GM18907 (cell line): ENCODE data around the gene SMIM24.

Experiments used
- ATAC-seq: cut with Tn5 transposase; IDR thresholded peaks from one replicate; pipeline ENCODE4 v1.9.1; 2021; ENCODE audit warnings: mild to moderate bottlenecking, moderate library complexity; ENCODE audit not compliant: unreplicated experiment

The SMIM24 gene

GRCh38 chr19:3499738-3500428, 19.6 kb upstream of the SMIM24 start:
- ATAC-seq = peak; percentile 2

- ATAC-seq = no peak
Measured at GRCh38 chr19:3497757-3498520, 17.6 kb upstream of the SMIM24 start.

- no peak for ATAC-seq
Measured at GRCh38 chr19:3496392-3497273, 16.3 kb upstream of the SMIM24 start.

- ATAC-seq = no peak
Measured at GRCh38 chr19:3494559-3494958, 14.2 kb upstream of the SMIM24 start.

- ATAC-seq = no peak
Measured at GRCh38 chr19:3494051-3494450, 13.7 kb upstream of the SMIM24 start.

GRCh38 chr19:3493651-3494050, 13.3 kb upstream of the SMIM24 start:
- no peak for ATAC-seq

- no peak for ATAC-seq
Measured at GRCh38 chr19:3492919-3493318, 12.6 kb upstream of the SMIM24 start.

GRCh38 chr19:3492131-3492839, 12.0 kb upstream of the SMIM24 start:
- no peak for ATAC-seq

GRCh38 chr19:3491396-3492119, 11.2 kb upstream of the SMIM24 start:
- no peak for ATAC-seq

- ATAC-seq = no peak
Measured at GRCh38 chr19:3483226-3483628, 2.9 kb upstream of the SMIM24 start, which contains the start of gene SMIM44. SMIM44 (minus strand) TSS chr19:3483441; CDS start chr19:3483403, 38 bp downstream.

- no peak for ATAC-seq
Measured at GRCh38 chr19:3482507-3483225, 2.3 kb upstream of the SMIM24 start.

- ATAC-seq = no peak
Measured at GRCh38 chr19:3481241-3482090, 1.1 kb upstream of the SMIM24 start.

GRCh38 chr19:3479834-3480215, 500 bp downstream of the SMIM24 start:
- ATAC-seq = no peak

- ATAC-seq = no peak
Measured at GRCh38 chr19:3479177-3479833, 1.0 kb downstream of the SMIM24 start.

- no peak for ATAC-seq
Measured at GRCh38 chr19:3478409-3479176, 1.7 kb downstream of the SMIM24 start.

GRCh38 chr19:3477951-3478350, 2.4 kb downstream of the SMIM24 start:
- no peak for ATAC-seq

GRCh38 chr19:3477506-3477905, 2.8 kb downstream of the SMIM24 start:
- ATAC-seq = no peak
